Fibroblast of pulmonary artery (primary cell): ENCODE results near the gene FLT3.

Experiments
- DNase-seq: peaks from one replicate; pipeline ENCODE4 v3.0.0-alpha.2; 2010; ENCODE audit warnings: low read depth
- H3K4me3 ChIP-seq: replicated peaks from 2 replicates; pipeline ENCODE4 v1.5.1; 2011; ENCODE audit warnings: low read depth, mild to moderate bottlenecking, control low read depth, low read length, moderate library complexity
- TF ChIP-seq, protein P1 (sequence below): IDR thresholded peaks from 2 replicates; pipeline ENCODE4 v1.5.1; 2011; ENCODE audit warnings: mild to moderate bottlenecking, control low read depth, low read length, inconsistent platforms; ENCODE audit errors: missing control alignments

Gene FLT3

DNA sequence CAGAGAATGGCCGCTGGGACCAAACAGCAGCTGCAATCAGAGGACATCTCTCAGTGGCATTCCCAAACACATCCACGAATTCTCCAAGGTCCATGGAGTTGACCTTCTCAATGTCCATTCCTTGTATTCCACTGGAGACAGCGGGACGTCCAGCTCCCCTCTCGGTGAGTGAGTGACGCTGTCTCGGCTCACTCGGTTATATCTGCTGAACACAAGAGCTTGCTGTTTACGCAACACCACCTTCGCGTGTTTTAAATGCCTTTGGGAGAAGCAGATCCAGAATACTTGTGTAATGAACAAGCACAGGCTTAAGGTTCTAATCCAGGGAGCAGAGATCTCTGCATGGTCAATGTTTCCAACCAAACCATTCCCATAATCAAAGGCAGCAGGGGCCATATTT lies 111.9 kb downstream of the FLT3 start, which contains the start of gene URAD:
Gene URAD (minus strand): TSS at position 174 of the 400 bp plus-strand sequence. CDS start 56 bp downstream, at position 118.
- H3K4me3 ChIP-seq = no peak within 1 kb of the TSS
- no peak for DNase-seq
- TF ChIP-seq, protein P1, sequence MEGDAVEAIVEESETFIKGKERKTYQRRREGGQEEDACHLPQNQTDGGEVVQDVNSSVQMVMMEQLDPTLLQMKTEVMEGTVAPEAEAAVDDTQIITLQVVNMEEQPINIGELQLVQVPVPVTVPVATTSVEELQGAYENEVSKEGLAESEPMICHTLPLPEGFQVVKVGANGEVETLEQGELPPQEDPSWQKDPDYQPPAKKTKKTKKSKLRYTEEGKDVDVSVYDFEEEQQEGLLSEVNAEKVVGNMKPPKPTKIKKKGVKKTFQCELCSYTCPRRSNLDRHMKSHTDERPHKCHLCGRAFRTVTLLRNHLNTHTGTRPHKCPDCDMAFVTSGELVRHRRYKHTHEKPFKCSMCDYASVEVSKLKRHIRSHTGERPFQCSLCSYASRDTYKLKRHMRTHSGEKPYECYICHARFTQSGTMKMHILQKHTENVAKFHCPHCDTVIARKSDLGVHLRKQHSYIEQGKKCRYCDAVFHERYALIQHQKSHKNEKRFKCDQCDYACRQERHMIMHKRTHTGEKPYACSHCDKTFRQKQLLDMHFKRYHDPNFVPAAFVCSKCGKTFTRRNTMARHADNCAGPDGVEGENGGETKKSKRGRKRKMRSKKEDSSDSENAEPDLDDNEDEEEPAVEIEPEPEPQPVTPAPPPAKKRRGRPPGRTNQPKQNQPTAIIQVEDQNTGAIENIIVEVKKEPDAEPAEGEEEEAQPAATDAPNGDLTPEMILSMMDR = no peak

DNA sequence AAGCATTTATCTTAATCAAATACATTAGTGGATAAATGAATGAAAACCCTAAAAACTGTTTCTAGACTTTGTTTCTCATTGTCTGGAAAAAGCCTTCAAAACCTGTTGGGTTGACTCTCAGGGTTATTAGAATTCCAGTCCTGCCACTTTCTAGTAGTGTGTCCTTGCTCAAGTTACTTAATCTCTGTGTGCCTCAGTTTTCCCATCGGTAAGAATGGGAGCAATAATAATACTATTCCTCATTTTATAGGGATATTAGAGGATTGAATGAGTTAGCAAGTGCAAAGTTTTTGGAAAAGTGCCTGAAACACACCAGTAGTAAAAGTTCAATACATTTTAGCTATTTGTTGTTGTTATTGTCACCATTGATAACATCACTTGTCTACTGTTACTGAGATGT lies 114.8 kb downstream of the FLT3 start:
- TF ChIP-seq, protein P1 = no peak
- no peak overlapping the region for H3K4me3 ChIP-seq

DNA sequence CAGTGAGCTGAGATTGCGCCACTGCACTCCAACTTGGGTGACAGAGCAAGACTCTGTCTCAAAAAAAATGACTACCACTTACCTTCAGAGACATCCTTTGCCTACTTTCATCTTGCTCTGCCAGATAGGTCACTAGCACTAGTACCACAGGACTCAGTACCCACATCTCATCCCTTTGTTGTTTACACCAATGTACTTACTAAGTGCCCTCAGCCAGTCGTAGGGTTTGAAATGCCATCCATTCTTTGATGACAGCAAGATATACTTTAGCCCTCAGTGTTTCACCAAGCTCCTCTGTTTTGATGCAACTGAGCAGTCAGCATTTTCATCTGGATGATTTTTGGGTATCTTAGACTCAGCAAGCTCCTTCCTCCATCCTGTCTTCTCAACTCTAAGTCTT lies 118.0 kb downstream of the FLT3 start:
- TF ChIP-seq, protein P1 = no peak
- H3K4me3 ChIP-seq = no peak overlapping the region
- no peak for DNase-seq

More for the DNA sequence above, 114.8 kb downstream of the FLT3 start:
- no peak for DNase-seq

DNA sequence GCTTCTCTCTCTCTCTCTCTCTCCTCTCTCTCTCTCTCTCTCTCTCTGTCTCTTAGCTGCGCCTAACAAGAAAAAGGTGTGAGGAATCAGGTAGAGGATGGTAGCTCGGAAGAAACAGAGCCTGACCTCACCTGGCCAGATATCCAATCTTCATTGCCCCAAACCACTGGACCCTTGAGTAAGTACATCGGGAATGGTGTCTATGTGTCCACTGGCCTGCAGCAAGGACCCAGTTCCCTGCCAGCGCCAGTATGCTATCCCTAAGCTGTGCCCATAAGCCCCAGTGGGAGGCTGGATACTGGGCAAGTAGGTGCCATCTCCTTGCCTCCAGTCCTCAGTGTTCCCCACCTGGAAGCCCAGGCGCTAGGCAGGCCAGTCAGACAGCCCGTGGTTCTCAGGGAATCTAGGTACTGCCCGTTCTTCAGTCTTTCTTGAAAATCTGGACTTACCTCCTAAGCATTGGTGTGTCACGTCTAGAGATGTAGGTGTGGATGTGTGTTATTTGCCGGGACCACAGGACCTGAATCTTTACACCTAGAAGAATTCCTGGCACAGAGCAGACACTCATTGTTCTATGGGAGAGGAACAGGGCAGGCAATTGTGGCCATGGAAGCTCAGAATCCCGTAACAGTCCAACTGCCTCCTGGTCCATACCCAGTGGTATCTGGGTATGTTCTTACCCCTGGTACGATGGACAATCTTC lies 119.2 kb downstream of the FLT3 start:
- H3K4me3 ChIP-seq = no peak overlapping the region
- TF ChIP-seq, protein P1 = no peak
- DNase-seq = no peak

DNA sequence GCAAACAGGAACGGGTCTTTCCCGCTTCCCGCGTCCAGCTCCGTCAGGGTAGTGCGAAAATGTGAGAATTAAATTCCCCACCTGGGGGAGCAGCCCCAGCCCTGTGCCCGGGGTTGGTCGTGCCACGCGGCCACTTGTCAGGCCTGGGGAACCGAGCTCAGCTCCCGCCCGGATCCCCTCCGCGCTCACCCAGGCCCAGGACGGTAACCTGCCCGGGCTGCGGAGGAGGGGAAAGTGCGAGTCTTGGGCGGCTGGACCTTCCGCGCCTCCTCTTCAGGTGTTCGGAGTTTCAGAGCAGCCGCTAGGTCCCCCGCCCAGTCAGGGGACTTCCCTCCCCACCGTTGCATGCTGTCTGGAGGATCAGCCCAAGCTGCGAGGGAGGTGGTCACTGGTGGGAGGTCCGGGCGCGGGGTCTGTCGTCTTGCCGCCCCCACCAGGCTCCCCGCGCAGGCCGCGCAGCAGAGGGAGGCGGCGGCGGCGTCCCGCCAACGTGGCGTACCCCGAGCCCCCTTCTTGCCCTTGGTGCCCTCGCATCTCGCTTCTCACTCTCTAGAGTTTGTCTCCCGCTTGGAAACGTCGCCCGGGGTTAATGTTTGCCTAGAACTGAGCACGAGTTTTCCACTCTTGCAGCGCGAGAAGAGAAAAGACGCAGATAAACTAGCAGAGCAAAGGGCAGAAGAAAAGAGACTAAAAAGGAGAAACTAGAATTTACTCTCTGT lies 119.9 kb downstream of the FLT3 start:
- no peak overlapping the region for H3K4me3 ChIP-seq
- DNase-seq = no peak
- TF ChIP-seq, protein P1 = no peak

DNA sequence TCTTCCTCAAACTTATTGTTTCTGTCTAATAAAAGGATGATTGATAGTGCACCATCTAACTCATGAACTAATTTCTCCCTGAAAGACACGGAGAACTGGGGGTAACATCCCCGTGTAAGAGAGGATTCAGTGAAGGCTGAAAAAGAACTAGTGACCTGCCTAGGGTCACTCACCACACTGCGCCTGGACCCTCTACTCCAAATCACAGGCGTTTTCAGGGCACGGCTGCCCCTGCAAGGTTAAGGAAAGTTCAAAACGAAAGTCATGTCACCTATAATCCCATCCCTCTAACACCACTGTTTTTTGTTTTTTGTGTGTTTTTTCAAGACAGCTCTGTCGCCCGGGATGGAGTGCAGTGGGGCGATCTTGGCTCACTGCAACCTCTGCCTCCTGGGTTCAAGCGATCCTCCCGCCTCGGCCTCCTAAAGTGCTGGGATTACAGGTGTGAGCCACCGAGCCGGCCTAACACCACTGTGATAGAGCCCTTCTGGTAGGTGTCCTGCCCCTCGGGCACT lies 120.6 kb downstream of the FLT3 start:
- TF ChIP-seq, protein P1 = no peak
- no peak for DNase-seq
- H3K4me3 ChIP-seq = no peak overlapping the region
